ENCODE data around the gene LCE1D. TPM values are rescaled to one million over a fixed set of nuclear protein-coding genes. Genes with fewer than 3 reads are reported as not detected.

LCE1D gene
- polyA plus RNA-seq, 2 of the 4 experiments (the other 2 are of a cell fraction), result not detected

DNA sequence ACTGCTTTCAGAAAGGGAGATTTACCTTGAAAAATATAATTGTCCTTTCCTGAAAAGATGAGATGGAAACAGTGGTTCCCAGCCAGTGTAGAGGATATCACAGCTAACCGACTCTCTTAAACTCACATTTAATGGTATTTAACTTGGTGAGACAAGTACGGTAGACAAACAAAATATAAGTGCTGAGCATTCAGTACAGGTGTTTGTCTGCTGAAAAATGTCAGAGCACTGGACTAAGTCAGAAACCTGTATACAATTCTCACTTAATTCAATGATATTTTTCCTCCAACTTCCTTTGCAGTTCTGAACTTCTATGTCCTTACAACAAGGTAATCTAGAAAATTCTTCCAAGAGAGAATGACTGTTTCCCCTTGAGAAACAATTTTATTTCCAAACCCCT lies 15.2 kb downstream of the LCE1D start, which contains the start of gene LCE1B:
Gene LCE1B (plus strand): TSS at position 301 of the 400 bp plus-strand sequence. CDS start 476 bp downstream, outside the sequence.
- H3K9me3 ChIP-seq, result no peaks in the 10 kb centered on the region
- DNase-seq (ENCODE audit: low read depth in 1 of 2, low spot score in 1 of 2), result no peak
- FAIRE-seq, result no peak
- WGBS (ENCODE audit: missing lambda C conversion rate), result 68% methylated on average over 2 of the region's 2 CpGs
- H3K27ac ChIP-seq, result no peak within 1 kb of the TSS
- ChIA-PET POLR2A (no interaction called here), CTCF (no interaction called here)
- H3K4me1 ChIP-seq, result no peaks in the 10 kb centered on the region
- no peak within 1 kb of the TSS for H3K4me3 ChIP-seq
- no peak within 1 kb of the TSS for H3K4me2 ChIP-seq
- TF ChIP-seq HEYL (CRISPR knock-in tag; IDR thresholded peaks at IDR 0.05) (no peak), MAZ (IDR thresholded peaks at IDR 0.05; ENCODE audit: borderline replicate concordance, low read depth, low read length) (no peak), MAFK (IDR thresholded peaks at IDR 0.05; ENCODE audit: partially characterized antibody) (no peak), FOXS1 (CRISPR knock-in tag; IDR thresholded peaks at IDR 0.05) (no peak), CHD4 (IDR thresholded peaks at IDR 0.05; ENCODE audit: borderline replicate concordance) (no peak), SREBF2 (IDR thresholded peaks at IDR 0.05) (no peak), NR3C1 (IDR thresholded peaks at IDR 0.05) (no peak), EHF (CRISPR knock-in tag; IDR thresholded peaks at IDR 0.05) (no peak), TP53 (CRISPR knock-in tag; IDR thresholded peaks at IDR 0.05) (no peak), RNF2 (IDR thresholded peaks at IDR 0.05; ENCODE audit: borderline replicate concordance, low read depth) (no peak), HDAC2 (IDR thresholded peaks at IDR 0.05) (no peak), JUN (IDR thresholded peaks at IDR 0.05) (no peak)
- TF ChIP-seq, protein P1, sequence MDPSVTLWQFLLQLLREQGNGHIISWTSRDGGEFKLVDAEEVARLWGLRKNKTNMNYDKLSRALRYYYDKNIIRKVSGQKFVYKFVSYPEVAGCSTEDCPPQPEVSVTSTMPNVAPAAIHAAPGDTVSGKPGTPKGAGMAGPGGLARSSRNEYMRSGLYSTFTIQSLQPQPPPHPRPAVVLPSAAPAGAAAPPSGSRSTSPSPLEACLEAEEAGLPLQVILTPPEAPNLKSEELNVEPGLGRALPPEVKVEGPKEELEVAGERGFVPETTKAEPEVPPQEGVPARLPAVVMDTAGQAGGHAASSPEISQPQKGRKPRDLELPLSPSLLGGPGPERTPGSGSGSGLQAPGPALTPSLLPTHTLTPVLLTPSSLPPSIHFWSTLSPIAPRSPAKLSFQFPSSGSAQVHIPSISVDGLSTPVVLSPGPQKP (IDR thresholded peaks at IDR 0.05; ENCODE audit: low read depth, low read length), result no peak
- TF ChIP-seq, protein P2, sequence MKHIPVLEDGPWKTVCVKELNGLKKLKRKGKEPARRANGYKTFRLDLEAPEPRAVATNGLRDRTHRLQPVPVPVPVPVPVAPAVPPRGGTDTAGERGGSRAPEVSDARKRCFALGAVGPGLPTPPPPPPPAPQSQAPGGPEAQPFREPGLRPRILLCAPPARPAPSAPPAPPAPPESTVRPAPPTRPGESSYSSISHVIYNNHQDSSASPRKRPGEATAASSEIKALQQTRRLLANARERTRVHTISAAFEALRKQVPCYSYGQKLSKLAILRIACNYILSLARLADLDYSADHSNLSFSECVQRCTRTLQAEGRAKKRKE (CRISPR knock-in tag; IDR thresholded peaks at IDR 0.05; ENCODE audit: low read depth), result no peak
- TF ChIP-seq, protein P3, sequence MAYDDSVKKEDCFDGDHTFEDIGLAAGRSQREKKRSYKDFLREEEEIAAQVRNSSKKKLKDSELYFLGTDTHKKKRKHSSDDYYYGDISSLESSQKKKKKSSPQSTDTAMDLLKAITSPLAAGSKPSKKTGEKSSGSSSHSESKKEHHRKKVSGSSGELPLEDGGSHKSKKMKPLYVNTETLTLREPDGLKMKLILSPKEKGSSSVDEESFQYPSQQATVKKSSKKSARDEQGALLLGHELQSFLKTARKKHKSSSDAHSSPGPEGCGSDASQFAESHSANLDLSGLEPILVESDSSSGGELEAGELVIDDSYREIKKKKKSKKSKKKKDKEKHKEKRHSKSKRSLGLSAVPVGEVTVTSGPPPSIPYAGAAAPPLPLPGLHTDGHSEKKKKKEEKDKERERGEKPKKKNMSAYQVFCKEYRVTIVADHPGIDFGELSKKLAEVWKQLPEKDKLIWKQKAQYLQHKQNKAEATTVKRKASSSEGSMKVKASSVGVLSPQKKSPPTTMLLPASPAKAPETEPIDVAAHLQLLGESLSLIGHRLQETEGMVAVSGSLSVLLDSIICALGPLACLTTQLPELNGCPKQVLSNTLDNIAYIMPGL (CRISPR knock-in tag; IDR thresholded peaks at IDR 0.05; ENCODE audit: borderline replicate concordance), result no peak
- ATAC-seq, result no peak

DNA sequence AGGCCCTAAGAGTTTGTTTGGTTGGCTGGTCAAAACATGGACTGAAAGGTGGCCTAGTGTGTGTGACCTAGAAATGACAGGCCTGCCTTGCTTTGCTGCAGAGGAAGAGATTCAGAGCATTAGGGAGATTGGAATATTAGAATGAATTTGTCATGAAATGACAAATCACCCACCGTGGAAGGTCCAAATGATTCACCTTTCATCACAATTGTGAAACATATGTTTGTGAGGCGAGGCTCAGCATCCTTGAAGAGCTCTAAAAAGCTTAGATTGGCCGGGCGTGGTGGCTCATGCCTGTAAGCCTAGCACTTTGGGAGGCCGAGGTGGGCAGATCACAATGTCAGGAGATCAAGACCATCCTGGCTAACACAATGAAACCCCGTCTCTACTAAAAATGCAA lies 20.8 kb downstream of the LCE1D start:
- ATAC-seq, result no peak
- CTCF ChIA-PET, result no interaction called here
- no peak for DNase-seq (ENCODE audit: low read depth in 1 of 2, low spot score in 1 of 2)
- FAIRE-seq, result no peak
- Histone ChIP-seq H3K4me2 (no peak overlapping the region), H3K4me1 (no peaks in the 10 kb centered on the region), H3K27ac (no peak overlapping the region), H3K4me3 (no peak overlapping the region), H3K9me3 (no peaks in the 10 kb centered on the region)
- TF ChIP-seq ZFP36 (IDR thresholded peaks at IDR 0.05; ENCODE audit: borderline replicate concordance, partially characterized antibody), result no peak
- no peak for TF ChIP-seq EHF (CRISPR knock-in tag; IDR thresholded peaks at IDR 0.05)
- TF ChIP-seq JUN (IDR thresholded peaks at IDR 0.05), result no peak
- no peak for TF ChIP-seq ZC3H11A (IDR thresholded peaks at IDR 0.05)
- no peak for TF ChIP-seq MYC (IDR thresholded peaks at IDR 0.05; ENCODE audit: borderline replicate concordance, low read length)
- no peak for TF ChIP-seq RCOR1 (IDR thresholded peaks at IDR 0.05; ENCODE audit: low read depth, low read length)
- TF ChIP-seq GATA3 (IDR thresholded peaks at IDR 0.05; ENCODE audit: borderline replicate concordance), result no peak
- TF ChIP-seq EHMT2 (IDR thresholded peaks at IDR 0.05; ENCODE audit: low read depth), result no peak
- no peak for TF ChIP-seq ZSCAN20 (CRISPR knock-in tag; IDR thresholded peaks at IDR 0.05)
- TF ChIP-seq HEYL (CRISPR knock-in tag; IDR thresholded peaks at IDR 0.05), result no peak
- TF ChIP-seq BHLHE40 (IDR thresholded peaks at IDR 0.05; ENCODE audit: low read depth, low read length), result no peak
- no peak for TF ChIP-seq ESRRA (IDR thresholded peaks at IDR 0.05; ENCODE audit: borderline replicate concordance, low read length)
- POLR2A ChIA-PET, result interaction anchor here (0.7 kb wide), 1 partner anchor 11 kb away, joined by 3 read pairs; no protein-coding TSS in a partner anchor
- WGBS (ENCODE audit: missing lambda C conversion rate), result 25% methylated on average over 6 of the region's 6 CpGs

All from A549 (cell line).